ENCODE measurements around the gene USH2A.

DNA sequence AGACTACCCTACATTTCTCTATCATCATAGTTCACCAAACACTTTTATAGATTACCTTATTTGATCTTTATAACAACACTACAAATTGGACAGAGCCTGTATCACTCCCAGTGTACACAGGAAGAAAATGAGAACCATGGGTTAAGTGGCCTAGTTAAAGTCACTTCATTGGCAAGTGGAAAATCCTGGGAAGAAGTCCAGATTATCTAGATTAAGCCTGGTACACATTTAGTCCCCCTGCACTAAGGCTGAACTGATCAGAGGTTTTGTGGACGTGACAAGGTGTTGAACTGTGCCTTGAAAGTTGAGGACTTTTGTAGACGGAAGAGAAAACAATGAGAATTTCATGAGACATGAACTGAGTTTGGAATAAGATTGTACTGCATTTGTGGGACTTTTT lies 7.5 kb upstream of the USH2A start:
- TF ChIP-seq POLR2A (IDR thresholded peaks at IDR 0.05; ENCODE audit: low read depth, low read length) (no peak), POLR2AphosphoS5 (IDR thresholded peaks at IDR 0.05; ENCODE audit: low read depth, low read length) (no peak), TAF1 (IDR thresholded peaks at IDR 0.05; ENCODE audit: borderline replicate concordance, low read depth, low read length) (no peak)
